HT-29 (cell line): ENCODE data around the gene E4F1. TPM values are rescaled to one million over a fixed set of nuclear protein-coding genes. Genes with fewer than 3 reads are reported as not detected.
"Not testable (repeated sequence)": the region's sequence is repeated elsewhere in the genome, so short reads cannot be mapped to it uniquely, and the experiment has no call there.

Experiments used
- DNase-seq: peaks from one replicate; pipeline ENCODE4 v3.0.0-alpha.2; 2015; ENCODE audit warnings: low spot score
- total RNA-seq: library from RNA; depleted of rRNA; stranded (reverse); fragments of >200 nt; shearing (Covaris generic); gene quantifications from 2 replicates; pipeline ENCODE4 v1.2.3, GENCODE V29; 2014

The E4F1 gene
- total RNA-seq, 1 experiment from 2014 or later: 87.2 TPM

- DNase-seq: no peak
Measured at GRCh38 chr16:2244301-2244700, 20.9 kb downstream of the E4F1 start.

- no peak for DNase-seq
Measured at GRCh38 chr16:2244926-2245795, 21.8 kb downstream of the E4F1 start.

- DNase-seq: no peak
Measured at GRCh38 chr16:2246301-2246885, 23.0 kb downstream of the E4F1 start.

- DNase-seq: peak; percentile 68
Measured at GRCh38 chr16:2250652-2251295, 27.4 kb downstream of the E4F1 start.

- peak; percentile 96 for DNase-seq
Measured at GRCh38 chr16:2251296-2252111, 28.1 kb downstream of the E4F1 start, which contains the start of gene ECI1. TSS of gene ECI1 (minus strand) at chr16:2251587. CDS start at chr16:2251566, 21 bp downstream.

- DNase-seq: peak; percentile 18
Measured at GRCh38 chr16:2252806-2253148, 29.4 kb downstream of the E4F1 start.

- no peak for DNase-seq
Measured at GRCh38 chr16:2253293-2253692, 29.9 kb downstream of the E4F1 start.

- no peak for DNase-seq
Measured at GRCh38 chr16:2256531-2257140, 33.2 kb downstream of the E4F1 start.

GRCh38 chr16:2257726-2258125 is 34.3 kb downstream of the E4F1 start:
- DNase-seq: no peak

- DNase-seq: not testable (repeated sequence)
Measured at GRCh38 chr16:2258530-2258929, 35.1 kb downstream of the E4F1 start.

- no peak for DNase-seq
Measured at GRCh38 chr16:2260250-2260649, 36.9 kb downstream of the E4F1 start.

- DNase-seq: not testable (repeated sequence)
Measured at GRCh38 chr16:2263026-2263425, 39.6 kb downstream of the E4F1 start.

- peak; percentile 43 for DNase-seq
Measured at GRCh38 chr16:2266887-2267286, 43.5 kb downstream of the E4F1 start.

GRCh38 chr16:2267505-2267912 is 44.1 kb downstream of the E4F1 start:
- not testable (repeated sequence) for DNase-seq

- peak; percentile 97 for DNase-seq
Measured at GRCh38 chr16:2267913-2268666, 44.7 kb downstream of the E4F1 start, which contains the start of gene RNPS1. TSS of gene RNPS1 (minus strand) at chr16:2268126. CDS start at chr16:2264643, 3,483 bp downstream.

GRCh38 chr16:2270070-2270462 is 46.7 kb downstream of the E4F1 start:
- no peak for DNase-seq

GRCh38 chr16:2270588-2271470 is 47.4 kb downstream of the E4F1 start:
- no peak for DNase-seq

GRCh38 chr16:2271848-2272461 is 48.6 kb downstream of the E4F1 start:
- no peak for DNase-seq

GRCh38 chr16:2273484-2273883 is 50.1 kb downstream of the E4F1 start:
- DNase-seq: no peak
